HL-60 (cell line): ENCODE measurements around the gene LYPD1.

Experiments used
- DNase-seq, 2 experiments: peaks; one replicate each; pipeline ENCODE4 v3.0.0-alpha.2; 2010 to 2020; ENCODE audit warnings: low read depth in 1 of 2, low spot score in 1 of 2
- H3K27ac ChIP-seq: fragments of 250-450 bp; sonication (Bioruptor Pico); replicated peaks from 2 replicates; pipeline ENCODE4 v1.5.1; 2020; ENCODE audit warnings: mild to moderate bottlenecking, moderate library complexity
- H3K27me3 ChIP-seq: fragments of 250-450 bp; sonication (Bioruptor Pico); 2 replicates; pipeline ENCODE4 v1.5.1; 2021; ENCODE audit warnings: mild to moderate bottlenecking, moderate library complexity; ENCODE audit not compliant: insufficient read depth, poor library complexity, severe bottlenecking
- H3K4me3 ChIP-seq: replicated peaks from 2 replicates; pipeline ENCODE4 v1.5.1; 2011; ENCODE audit warnings: mild to moderate bottlenecking, control low read depth, low read length; ENCODE audit not compliant: insufficient read depth
- CTCF ChIP-seq: IDR thresholded peaks from one replicate; pipeline ENCODE4 v1.5.1; 2011; ENCODE audit warnings: low read length, control low read depth, inconsistent platforms; ENCODE audit not compliant: insufficient read depth
- GABPA ChIP-seq: IDR thresholded peaks from 2 replicates; pipeline ENCODE4 v1.6.1; 2012; ENCODE audit warnings: low read depth
- POLR2AphosphoS5 ChIP-seq: IDR thresholded peaks from 2 replicates; pipeline ENCODE4 v1.6.1; 2012; ENCODE audit warnings: low read depth
- REST ChIP-seq: IDR thresholded peaks from 2 replicates; pipeline ENCODE4 v1.6.1; 2012; ENCODE audit warnings: low read depth; ENCODE audit not compliant: insufficient replicate concordance
- SPI1 ChIP-seq: IDR thresholded peaks from 2 replicates; pipeline ENCODE4 v1.6.1; 2012; ENCODE audit warnings: low read depth, mild to moderate bottlenecking, borderline replicate concordance

Gene LYPD1

GRCh38 chr2:132662732-132663131, 7.3 kb downstream of the LYPD1 start:
- H3K27me3 ChIP-seq, result peaks cover 8% of the 10 kb centered on the region
- H3K4me3 ChIP-seq, result no peak overlapping the region
- TF ChIP-seq SPI1 (no peak), GABPA (no peak), POLR2AphosphoS5 (no peak), CTCF (no peak), REST (no peak)
- DNase-seq, result no peak
- H3K27ac ChIP-seq, result no peak overlapping the region

GRCh38 chr2:132659331-132659730, 10.7 kb downstream of the LYPD1 start:
- TF ChIP-seq SPI1 (no peak), REST (no peak), GABPA (no peak), POLR2AphosphoS5 (no peak), CTCF (no peak)
- H3K4me3 ChIP-seq, result no peak overlapping the region
- H3K27me3 ChIP-seq, result peaks cover 3% of the 10 kb centered on the region
- no peak for DNase-seq
- no peak overlapping the region for H3K27ac ChIP-seq

- Histone ChIP-seq H3K4me3 (no peak overlapping the region), H3K27ac (no peak overlapping the region), H3K27me3 (no peaks in the 10 kb centered on the region)
- no peak for DNase-seq
- no peak for TF ChIP-seq POLR2AphosphoS5
- TF ChIP-seq SPI1, result no peak
- TF ChIP-seq GABPA, result no peak
- TF ChIP-seq REST, result no peak
- no peak for TF ChIP-seq CTCF
Measured at GRCh38 chr2:132656266-132656975, 13.6 kb downstream of the LYPD1 start.
